Activated T-cell treated with anti-CD3 and anti-CD28 coated beads, Interleukin-2, amount 50 U/mL, for 4 hours (primary cell): ENCODE measurements around the gene GPR27. TPM values are rescaled to one million over a fixed set of nuclear protein-coding genes. Genes with fewer than 3 reads are reported as not detected.
A peak's percentile ranks its signal among the peaks of the same experiment; 100 is the strongest.

ENCODE experiments used
- ATAC-seq, 2 donors: fragments of 200-7000 bp; cut with Tn5 transposase; one replicate each; pipeline ENCODE4 v1.10.0; 2021
- DNase-seq: peaks from one replicate; pipeline ENCODE4 v3.0.0-alpha.2; 2020
- H3K27me3 Mint-ChIP-seq: one replicate; pipeline ENCODE4 v1.8.0; 2021; ENCODE audit warnings: low read depth, mixed read lengths
- H3K36me3 Mint-ChIP-seq: one replicate; pipeline ENCODE4 v1.8.0; 2022; ENCODE audit warnings: mixed read lengths; ENCODE audit not compliant: insufficient read depth
- H3K4me1 Mint-ChIP-seq: one replicate; pipeline ENCODE4 v1.8.0; 2021; ENCODE audit warnings: low read depth, mixed read lengths
- H3K4me3 Mint-ChIP-seq: one replicate; pipeline ENCODE4 v1.8.0; 2021; ENCODE audit warnings: mild to moderate bottlenecking, moderate library complexity, mixed read lengths
- H3K9me3 Mint-ChIP-seq: one replicate; pipeline ENCODE4 v1.8.0; 2021; ENCODE audit warnings: mixed read lengths
- total RNA-seq, 3 donors: library from RNA; stranded (reverse); gene quantifications; one replicate each; pipeline ENCODE4 v1.2.1, GENCODE V29; 2021

GPR27 gene
- total RNA-seq, 3 donors from 2014 or later = 2.0 to 2.4 (median 2.3) TPM

DNA sequence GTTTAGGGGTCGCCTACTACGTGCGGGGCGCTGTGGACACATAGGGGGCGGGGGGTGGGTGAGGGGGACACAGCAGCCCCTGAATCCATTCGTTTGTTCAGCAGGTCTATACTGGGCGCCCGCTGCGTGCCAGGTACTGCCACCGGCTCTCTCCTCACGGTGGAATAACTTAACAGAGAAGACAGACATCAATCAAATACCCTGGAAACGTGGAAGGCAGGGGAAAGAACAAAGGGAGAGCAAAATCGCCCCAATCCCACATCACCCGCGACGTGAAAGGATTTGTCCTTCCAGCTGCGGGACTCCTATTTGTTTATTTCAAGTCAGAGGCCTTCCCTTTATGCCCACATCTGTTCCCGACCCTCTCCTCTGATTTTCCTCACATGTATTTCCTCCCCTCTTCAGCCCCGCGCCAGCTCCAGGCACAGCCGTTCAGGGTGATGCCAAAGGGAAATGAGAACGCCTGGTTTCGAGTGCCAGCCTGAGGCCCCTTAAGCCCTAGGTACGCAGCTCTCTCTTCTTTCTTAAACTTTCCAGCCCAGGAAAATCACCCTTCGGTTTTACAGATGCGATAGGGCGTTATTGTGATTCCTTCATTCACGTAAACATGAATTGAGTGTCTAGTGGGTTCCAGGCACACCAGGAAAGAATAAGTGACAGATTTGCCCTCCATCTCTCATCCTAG is 32.0 kb downstream of the GPR27 start:
- peak in 1 of 2 donors; percentile 25 for ATAC-seq
- DNase-seq = no peak
- peaks cover 54% of the 10 kb centered on the region for H3K27me3 Mint-ChIP-seq
- H3K36me3 Mint-ChIP-seq = no peaks in the 10 kb centered on the region
- H3K4me1 Mint-ChIP-seq = peaks cover 13% of the 10 kb centered on the region
- peak overlapping the region; percentile 77 for H3K4me3 Mint-ChIP-seq
- H3K9me3 Mint-ChIP-seq = no peaks in the 10 kb centered on the region

GRCh38 chr3:71786217-71786549 is 32.5 kb downstream of the GPR27 start:
- Mint-ChIP-seq H3K36me3 (no peaks in the 10 kb centered on the region), H3K9me3 (no peaks in the 10 kb centered on the region), H3K4me3 (no peak overlapping the region), H3K27me3 (peaks cover 50% of the 10 kb centered on the region), H3K4me1 (peaks cover 13% of the 10 kb centered on the region)
- DNase-seq = no peak
- no peak for ATAC-seq

GRCh38 chr3:71786551-71786950 is 32.9 kb downstream of the GPR27 start:
- ATAC-seq (no peak), DNase-seq (no peak)
- Mint-ChIP-seq H3K36me3 (no peaks in the 10 kb centered on the region), H3K4me1 (peaks cover 13% of the 10 kb centered on the region), H3K4me3 (no peak overlapping the region), H3K27me3 (peaks cover 47% of the 10 kb centered on the region), H3K9me3 (no peaks in the 10 kb centered on the region)

- Mint-ChIP-seq H3K4me3 (no peak overlapping the region), H3K9me3 (no peaks in the 10 kb centered on the region), H3K4me1 (peaks cover 13% of the 10 kb centered on the region), H3K27me3 (peaks cover 36% of the 10 kb centered on the region), H3K36me3 (no peaks in the 10 kb centered on the region)
- DNase-seq (no peak), ATAC-seq (no peak)
Observed at GRCh38 chr3:71787851-71788405, 34.3 kb downstream of the GPR27 start.

- H3K27me3 Mint-ChIP-seq = peaks cover 22% of the 10 kb centered on the region
- H3K36me3 Mint-ChIP-seq = no peaks in the 10 kb centered on the region
- ATAC-seq = no peak
Observed at GRCh38 chr3:71789922-71790321, 36.3 kb downstream of the GPR27 start.

GRCh38 chr3:71791634-71792033 is 38.0 kb downstream of the GPR27 start:
- Mint-ChIP-seq H3K4me1 (peaks cover 4% of the 10 kb centered on the region), H3K9me3 (no peaks in the 10 kb centered on the region), H3K27me3 (peaks cover 8% of the 10 kb centered on the region), H3K36me3 (no peaks in the 10 kb centered on the region), H3K4me3 (no peak overlapping the region)
- ATAC-seq (no peak), DNase-seq (no peak)

More at GRCh38 chr3:71789922-71790321, 36.3 kb downstream of the GPR27 start:
- Mint-ChIP-seq H3K4me3 (no peak overlapping the region), H3K9me3 (no peaks in the 10 kb centered on the region), H3K4me1 (peaks cover 5% of the 10 kb centered on the region)
- no peak for DNase-seq

- ATAC-seq (no peak), DNase-seq (no peak)
- H3K4me1 Mint-ChIP-seq = peaks cover 5% of the 10 kb centered on the region
- H3K4me3 Mint-ChIP-seq = no peak overlapping the region
- H3K9me3 Mint-ChIP-seq = no peaks in the 10 kb centered on the region
- H3K36me3 Mint-ChIP-seq = no peaks in the 10 kb centered on the region
- peaks cover 2% of the 10 kb centered on the region for H3K27me3 Mint-ChIP-seq
Observed at GRCh38 chr3:71796290-71796689, 42.6 kb downstream of the GPR27 start.

GRCh38 chr3:71797455-71797854 is 43.8 kb downstream of the GPR27 start:
- peaks cover 8% of the 10 kb centered on the region for H3K27me3 Mint-ChIP-seq
- no peak overlapping the region for H3K4me3 Mint-ChIP-seq
- ATAC-seq (no peak), DNase-seq (no peak)
- peaks cover 5% of the 10 kb centered on the region for H3K4me1 Mint-ChIP-seq
- no peaks in the 10 kb centered on the region for H3K9me3 Mint-ChIP-seq
- no peaks in the 10 kb centered on the region for H3K36me3 Mint-ChIP-seq

DNA sequence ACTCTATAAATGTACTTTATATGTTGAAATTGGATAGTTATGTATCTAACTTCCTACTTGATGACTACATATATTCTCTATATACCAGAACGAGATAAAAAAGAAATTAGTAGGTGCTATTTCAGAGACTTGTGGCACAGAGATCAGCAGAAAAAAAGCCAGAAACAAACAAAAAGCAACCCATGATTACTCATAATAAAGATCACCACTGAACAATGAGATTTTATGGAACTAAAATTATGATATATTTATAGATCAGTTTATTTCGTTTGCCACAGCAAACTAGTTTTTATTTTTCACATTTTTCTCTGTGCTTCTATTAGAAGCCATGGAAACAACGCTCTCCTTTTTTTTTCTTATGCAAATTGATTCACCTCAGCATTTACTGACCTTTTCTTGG is 46.4 kb downstream of the GPR27 start:
- DNase-seq (no peak), ATAC-seq (no peak)
- Mint-ChIP-seq H3K36me3 (no peaks in the 10 kb centered on the region), H3K4me3 (no peak overlapping the region), H3K4me1 (peaks cover 5% of the 10 kb centered on the region), H3K9me3 (no peaks in the 10 kb centered on the region), H3K27me3 (peaks cover 14% of the 10 kb centered on the region)

GRCh38 chr3:71801986-71802385 is 48.3 kb downstream of the GPR27 start:
- Mint-ChIP-seq H3K4me3 (no peak overlapping the region), H3K9me3 (no peaks in the 10 kb centered on the region), H3K36me3 (no peaks in the 10 kb centered on the region), H3K27me3 (peaks cover 14% of the 10 kb centered on the region), H3K4me1 (no peaks in the 10 kb centered on the region)
- no peak for ATAC-seq
- DNase-seq = no peak

GRCh38 chr3:71803248-71803647 is 49.6 kb downstream of the GPR27 start:
- no peaks in the 10 kb centered on the region for H3K9me3 Mint-ChIP-seq
- DNase-seq (no peak), ATAC-seq (no peak)
- peaks cover 14% of the 10 kb centered on the region for H3K27me3 Mint-ChIP-seq
- H3K4me3 Mint-ChIP-seq = no peak overlapping the region
- no peaks in the 10 kb centered on the region for H3K36me3 Mint-ChIP-seq
- H3K4me1 Mint-ChIP-seq = no peaks in the 10 kb centered on the region

- H3K4me3 Mint-ChIP-seq = no peak overlapping the region
- no peaks in the 10 kb centered on the region for H3K9me3 Mint-ChIP-seq
- DNase-seq (no peak), ATAC-seq (no peak)
- H3K27me3 Mint-ChIP-seq = peaks cover 14% of the 10 kb centered on the region
- H3K4me1 Mint-ChIP-seq = no peaks in the 10 kb centered on the region
- no peaks in the 10 kb centered on the region for H3K36me3 Mint-ChIP-seq
Observed at GRCh38 chr3:71805199-71805598, 51.5 kb downstream of the GPR27 start.

- no peaks in the 10 kb centered on the region for H3K4me1 Mint-ChIP-seq
- no peaks in the 10 kb centered on the region for H3K9me3 Mint-ChIP-seq
- DNase-seq (no peak), ATAC-seq (no peak)
- H3K36me3 Mint-ChIP-seq = no peaks in the 10 kb centered on the region
- no peak overlapping the region for H3K4me3 Mint-ChIP-seq
- peaks cover 14% of the 10 kb centered on the region for H3K27me3 Mint-ChIP-seq
Observed at GRCh38 chr3:71805691-71806090, 52.0 kb downstream of the GPR27 start.
